Measurements from ENCODE around the gene TRIM62. TPM values are rescaled to one million over a fixed set of nuclear protein-coding genes. Genes with fewer than 3 reads are reported as not detected.
"Not testable (repeated sequence)": the region's sequence is repeated elsewhere in the genome, so short reads cannot be mapped to it uniquely, and the experiment has no call there.

The TRIM62 gene
- total and polyA plus RNA-seq, 7 donors, result 4.0 to 14.2 (median 5.5) TPM

DNA sequence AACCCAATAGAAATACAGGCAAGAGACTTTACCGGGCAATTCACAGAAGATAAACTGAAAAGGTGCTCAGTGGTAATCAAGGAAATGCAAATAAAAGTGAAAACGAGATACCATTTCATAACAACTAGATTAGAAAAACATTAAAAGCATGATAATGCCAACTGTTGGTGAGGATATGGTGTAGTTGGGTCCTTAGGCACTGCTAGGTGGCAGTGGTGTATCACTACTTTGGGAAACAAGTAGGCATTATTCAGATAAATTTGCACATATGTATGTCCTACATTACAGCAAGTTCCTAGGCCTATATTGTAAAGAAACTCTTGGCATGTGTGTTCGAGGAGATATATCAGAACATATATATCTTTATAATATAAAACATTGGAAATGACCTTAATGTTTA lies 69.9 kb downstream of the TRIM62 start:
- no peaks in the 10 kb centered on the region for H3K4me1 ChIP-seq
- ATAC-seq (no peak), DNase-seq (no peak)
- H3K27me3 ChIP-seq (ENCODE audit: insufficient read depth in 3 of 3, low read length in 2 of 3), result no peaks in the 10 kb centered on the region
- TF ChIP-seq, protein P1, sequence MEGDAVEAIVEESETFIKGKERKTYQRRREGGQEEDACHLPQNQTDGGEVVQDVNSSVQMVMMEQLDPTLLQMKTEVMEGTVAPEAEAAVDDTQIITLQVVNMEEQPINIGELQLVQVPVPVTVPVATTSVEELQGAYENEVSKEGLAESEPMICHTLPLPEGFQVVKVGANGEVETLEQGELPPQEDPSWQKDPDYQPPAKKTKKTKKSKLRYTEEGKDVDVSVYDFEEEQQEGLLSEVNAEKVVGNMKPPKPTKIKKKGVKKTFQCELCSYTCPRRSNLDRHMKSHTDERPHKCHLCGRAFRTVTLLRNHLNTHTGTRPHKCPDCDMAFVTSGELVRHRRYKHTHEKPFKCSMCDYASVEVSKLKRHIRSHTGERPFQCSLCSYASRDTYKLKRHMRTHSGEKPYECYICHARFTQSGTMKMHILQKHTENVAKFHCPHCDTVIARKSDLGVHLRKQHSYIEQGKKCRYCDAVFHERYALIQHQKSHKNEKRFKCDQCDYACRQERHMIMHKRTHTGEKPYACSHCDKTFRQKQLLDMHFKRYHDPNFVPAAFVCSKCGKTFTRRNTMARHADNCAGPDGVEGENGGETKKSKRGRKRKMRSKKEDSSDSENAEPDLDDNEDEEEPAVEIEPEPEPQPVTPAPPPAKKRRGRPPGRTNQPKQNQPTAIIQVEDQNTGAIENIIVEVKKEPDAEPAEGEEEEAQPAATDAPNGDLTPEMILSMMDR (IDR thresholded peaks at IDR 0.05), result peak; percentile 28
- H3K36me3 ChIP-seq (ENCODE audit: insufficient read depth in 1 of 2, low read depth in 1 of 2), result no peaks in the 10 kb centered on the region
- H3K4me3 ChIP-seq, result no peak overlapping the region
- intact Hi-C loops (cut with DNase I), result loop anchor here in 1 of 2 donors (5.0 kb wide), 1 partner anchor 185 kb away; no protein-coding TSS in a partner anchor
- 56 to 60% (median 57%) methylated on average over 3 of the region's 3 CpGs for WGBS, 3 donors
- no peaks in the 10 kb centered on the region for H3K9me3 ChIP-seq
- no peak overlapping the region for H3K27ac ChIP-seq

DNA sequence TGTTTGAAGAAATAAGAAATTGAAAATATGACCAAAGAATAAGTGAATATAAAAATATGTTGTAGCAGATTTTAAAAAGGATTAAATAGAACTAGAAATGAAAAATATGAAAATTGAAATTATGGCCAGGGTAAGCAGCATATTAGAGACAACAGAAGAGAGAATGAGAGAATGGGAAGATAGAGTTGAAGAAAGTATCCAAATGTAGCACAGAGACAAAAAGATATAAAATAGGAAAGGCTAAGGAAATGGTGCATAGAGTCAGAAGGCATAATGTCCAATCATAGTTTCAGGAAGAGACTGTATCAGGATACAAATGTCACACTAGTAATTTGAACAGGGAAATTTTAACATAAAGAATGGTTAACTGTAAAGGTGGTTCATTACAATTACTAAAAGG lies 71.4 kb downstream of the TRIM62 start:
- Histone ChIP-seq H3K4me1 (no peaks in the 10 kb centered on the region), H3K36me3 (ENCODE audit: insufficient read depth in 1 of 2, low read depth in 1 of 2) (no peaks in the 10 kb centered on the region), H3K4me3 (no peak overlapping the region), H3K27me3 (ENCODE audit: insufficient read depth in 3 of 3, low read length in 2 of 3) (no peaks in the 10 kb centered on the region), H3K27ac (no peak overlapping the region), H3K9me3 (no peaks in the 10 kb centered on the region)
- intact Hi-C loops (cut with DNase I), result loop anchor here in 1 of 2 donors (5.0 kb wide), 1 partner anchor 187 kb away; no protein-coding TSS in a partner anchor
- ATAC-seq (no peak), DNase-seq (no peak)
- TF ChIP-seq, protein P1 (IDR thresholded peaks at IDR 0.05), result no peak

DNA sequence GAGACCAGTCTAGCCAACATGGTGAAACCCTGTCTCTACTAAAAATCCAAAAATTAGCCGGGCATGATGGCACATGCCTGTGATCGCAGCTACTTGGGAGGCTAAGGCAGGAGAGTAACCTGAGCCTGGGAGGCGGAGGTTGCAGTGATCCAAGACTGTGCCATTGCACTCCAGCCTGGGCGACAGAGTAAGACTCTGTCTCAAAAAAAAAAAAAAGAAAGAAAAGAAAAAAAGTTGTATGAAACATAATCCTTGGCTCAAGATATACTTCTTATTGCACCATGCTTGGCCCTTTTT lies 81.8 kb downstream of the TRIM62 start:
- H3K27ac ChIP-seq; H3K4me1 ChIP-seq; H3K27me3 ChIP-seq (ENCODE audit: insufficient read depth in 3 of 3, low read length in 2 of 3); H3K9me3 ChIP-seq; intact Hi-C loops (cut with DNase I); ATAC-seq; H3K4me3 ChIP-seq; DNase-seq: not testable (repeated sequence)
- peaks cover 0 to 23% of the 10 kb centered on the region in 2 donors for H3K36me3 ChIP-seq (ENCODE audit: insufficient read depth in 1 of 2, low read depth in 1 of 2)
- WGBS, 3 donors, result 77 to 87% (median 84%) methylated on average over 4 of the region's 4 CpGs

DNA sequence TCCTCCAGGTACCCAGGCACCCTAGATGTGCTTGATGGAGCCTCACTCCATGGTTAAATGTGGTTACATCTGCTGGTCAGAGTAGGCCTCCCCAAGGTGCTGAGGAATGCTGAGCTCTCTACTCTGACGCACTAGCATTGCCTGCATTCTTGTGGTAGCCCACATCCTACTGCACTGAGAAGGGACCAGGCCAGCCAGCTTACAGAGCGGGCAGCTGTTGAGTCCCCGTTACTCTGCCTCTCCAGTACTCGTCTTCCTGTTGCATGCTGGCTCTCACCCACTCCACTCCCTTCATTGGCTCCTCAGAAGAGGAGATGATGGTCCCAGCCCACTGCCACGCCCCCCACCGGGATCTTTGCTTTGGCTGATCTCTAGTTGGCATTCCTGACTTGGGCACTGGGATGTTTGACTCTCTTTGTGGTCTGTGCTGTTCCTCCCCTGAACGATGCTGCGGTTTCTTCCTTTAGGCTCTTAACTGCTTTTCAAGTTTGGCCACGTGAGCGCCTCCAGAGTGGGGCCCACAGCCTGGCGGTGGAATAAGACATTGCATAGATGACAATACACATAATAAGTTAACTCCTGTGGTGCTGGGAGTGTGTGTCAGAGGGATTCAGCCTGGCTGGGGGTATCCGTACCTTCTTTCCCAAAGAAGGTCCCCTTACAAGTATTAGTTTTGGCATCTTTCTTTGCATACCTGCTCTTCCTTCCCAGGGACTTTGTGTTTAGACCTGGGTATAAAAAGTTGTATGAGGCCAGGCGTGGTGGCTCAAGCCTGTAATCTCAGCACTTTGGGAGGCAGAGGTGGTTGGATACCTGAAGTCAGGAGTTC lies 82.3 kb downstream of the TRIM62 start:
- DNase-seq (peak in 1 of 2 donors; percentile 61), ATAC-seq (peak in 3 of 4 donors; percentile 81 to 89 (median 88))
- Histone ChIP-seq H3K27me3 (ENCODE audit: insufficient read depth in 3 of 3, low read length in 2 of 3) (no peaks in the 10 kb centered on the region), H3K9me3 (no peaks in the 10 kb centered on the region), H3K4me1 (no peaks in the 10 kb centered on the region), H3K4me3 (no peak overlapping the region), H3K36me3 (ENCODE audit: insufficient read depth in 1 of 2, low read depth in 1 of 2) (peaks cover 0 to 23% of the 10 kb centered on the region in 2 donors), H3K27ac (peak overlapping the region; percentile 18)
- intact Hi-C loops (cut with DNase I), result loop anchor here in 1 of 2 donors (5.0 kb wide), 1 partner anchor 513 kb away; no protein-coding TSS in a partner anchor
- WGBS, 3 donors, result 68 to 73% (median 69%) methylated on average over 13 of the region's 13 CpGs
- TF ChIP-seq, protein P1 (IDR thresholded peaks at IDR 0.05), result no peak

DNA sequence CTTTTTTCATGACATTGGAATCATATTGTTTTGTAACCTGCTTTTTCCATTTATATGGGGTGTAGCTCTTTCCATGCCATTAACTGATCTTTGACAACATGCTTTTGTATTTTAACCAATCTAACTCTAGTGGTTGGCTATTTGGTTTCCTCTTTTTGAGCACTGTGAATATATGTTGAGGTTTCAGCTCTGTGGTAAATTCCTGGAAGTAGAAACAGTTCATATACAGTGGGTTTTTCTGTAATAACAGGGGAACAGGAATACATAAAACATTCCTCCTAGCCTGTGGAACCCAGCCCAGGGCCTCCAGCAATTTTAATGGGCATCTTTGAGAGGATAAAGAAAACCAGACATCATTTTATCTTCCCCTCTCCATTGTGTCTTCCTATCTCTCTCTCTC lies 83.5 kb downstream of the TRIM62 start:
- intact Hi-C loops (cut with DNase I), result loop anchor here in 1 of 2 donors (5.0 kb wide), 1 partner anchor 514 kb away; no protein-coding TSS in a partner anchor
- Histone ChIP-seq H3K4me3 (no peak overlapping the region), H3K36me3 (ENCODE audit: insufficient read depth in 1 of 2, low read depth in 1 of 2) (peaks cover 0 to 20% of the 10 kb centered on the region in 2 donors), H3K27me3 (ENCODE audit: insufficient read depth in 3 of 3, low read length in 2 of 3) (no peaks in the 10 kb centered on the region), H3K27ac (no peak overlapping the region), H3K9me3 (no peaks in the 10 kb centered on the region), H3K4me1 (no peaks in the 10 kb centered on the region)
- ATAC-seq, result no peak
- DNase-seq, result no peak
- TF ChIP-seq, protein P1 (IDR thresholded peaks at IDR 0.05), result no peak

All from psoas muscle (tissue), 8 donors.